Measurements from ENCODE around the gene GNAQ. TPM values are rescaled to one million over a fixed set of nuclear protein-coding genes. Genes with fewer than 3 reads are reported as not detected.

GNAQ gene
- total and polyA plus RNA-seq, 2 of the 13 experiments (the other 11 are each of a cell fraction or from before 2014, with no cell fraction given): 16.5 to 17.7 TPM

GRCh38 chr9:77838986-77839385 lies 192.6 kb downstream of the GNAQ start:
- no peaks in the 10 kb centered on the region for H3K9me3 ChIP-seq (ENCODE audit: low read length)
- CTCF ChIA-PET (ENCODE audit: low intra/inter-chr PET ratio, low total read pairs): no interaction called here
- FAIRE-seq: no peak
- intact Hi-C loops (cut with micrococcal nuclease; ENCODE audit: unreplicated experiment) (loop anchor here (2.0 kb wide), 1 partner anchor 76 kb away; no protein-coding TSS in a partner anchor), in situ Hi-C loops (cut with HindIII; ENCODE audit: extremely low pct_ligation_motif_present, low pct_unique_long_range_greater_than_20kb) (no loop called here)
- H3K4me1 ChIP-seq (ENCODE audit: insufficient read depth, low read length): peaks cover 18% of the 10 kb centered on the region
- POLR2A ChIA-PET: no interaction called here
- no peak overlapping the region for H3K4me2 ChIP-seq (ENCODE audit: low read depth, low read length)
- H3K27ac ChIP-seq (ENCODE audit: extremely low read length, insufficient read depth, low read length): no peak overlapping the region
- H3K4me3 ChIP-seq (replicated peaks in 1 of 3; ENCODE audit: insufficient read depth in 1 of 3, low read depth in 2 of 3, low read length in 3 of 3): no peak overlapping the region
- DNase-seq (ENCODE audit: low spot score): no peak
- H3K79me2 ChIP-seq (ENCODE audit: insufficient read depth, low read length): no peaks in the 10 kb centered on the region
- H4K20me1 ChIP-seq (ENCODE audit: insufficient read depth, low read length): no peaks in the 10 kb centered on the region
- TF ChIP-seq ZNF749 (CRISPR knock-in tag; IDR thresholded peaks at IDR 0.05; ENCODE audit: borderline replicate concordance): no peak
- H2AFZ ChIP-seq (ENCODE audit: low read length): no peak overlapping the region
- 86% methylated on average over 1 of the region's 1 CpG for WGBS (ENCODE audit: low lambda C conversion rate)
- no peak overlapping the region for H3K9ac ChIP-seq (ENCODE audit: insufficient read depth, low read depth, low read length)
- ATAC-seq: no peak
- H3K27me3 ChIP-seq (ENCODE audit: control insufficient read depth in 1 of 2, insufficient read depth in 2 of 2, low read length in 2 of 2): no peaks in the 10 kb centered on the region
- no peaks in the 10 kb centered on the region; a peak in 1 of 5 replicates for H3K36me3 ChIP-seq (replicated peaks in 1 of 2; ENCODE audit: control insufficient read depth in 1 of 2, insufficient read depth in 2 of 2, low read length in 2 of 2)
- BruUV-seq (replicated peaks): no TSS peak

DNA sequence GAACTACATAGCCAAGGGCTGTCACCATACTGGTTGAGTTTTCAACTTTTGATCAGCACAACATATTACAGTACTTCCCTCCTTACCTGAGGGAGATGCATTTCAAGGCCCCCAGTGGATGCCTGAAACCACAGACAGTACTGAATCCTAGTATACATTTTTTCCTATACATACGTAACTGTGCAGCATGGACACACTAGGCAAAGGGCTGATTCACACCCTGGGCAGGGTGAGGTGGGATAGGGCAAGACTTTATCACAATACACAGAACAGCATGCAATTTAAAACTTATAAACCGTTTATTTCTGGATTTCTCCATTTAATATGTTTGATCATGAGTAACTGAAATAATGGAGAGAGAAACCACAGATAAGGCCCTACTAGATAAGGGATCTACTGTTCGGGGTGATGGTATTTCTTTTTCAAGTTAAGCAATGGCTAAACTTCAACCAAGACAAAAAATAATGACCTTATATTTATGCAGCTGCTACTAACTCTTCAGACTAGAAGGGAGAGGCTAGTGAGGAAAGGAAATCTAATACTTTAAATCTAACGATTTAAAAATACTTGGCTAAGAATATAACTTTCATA lies 196.6 kb downstream of the GNAQ start:
- no TSS peak for BruUV-seq (replicated peaks)
- POLR2A ChIA-PET: no interaction called here
- Histone ChIP-seq H3K79me2 (ENCODE audit: insufficient read depth, low read length) (no peaks in the 10 kb centered on the region), H3K9me3 (ENCODE audit: low read length) (no peaks in the 10 kb centered on the region), H3K4me3 (replicated peaks in 1 of 3; ENCODE audit: insufficient read depth in 1 of 3, low read depth in 2 of 3, low read length in 3 of 3) (no peak overlapping the region), H3K4me1 (ENCODE audit: insufficient read depth, low read length) (peaks cover 8% of the 10 kb centered on the region), H3K27me3 (ENCODE audit: control insufficient read depth in 1 of 2, insufficient read depth in 2 of 2, low read length in 2 of 2) (no peaks in the 10 kb centered on the region), H3K9ac (ENCODE audit: insufficient read depth, low read depth, low read length) (no peak overlapping the region), H2AFZ (ENCODE audit: low read length) (no peak overlapping the region), H3K27ac (ENCODE audit: extremely low read length, insufficient read depth, low read length) (no peak overlapping the region), H3K4me2 (ENCODE audit: low read depth, low read length) (no peak overlapping the region), H4K20me1 (ENCODE audit: insufficient read depth, low read length) (no peaks in the 10 kb centered on the region), H3K36me3 (replicated peaks in 1 of 2; ENCODE audit: control insufficient read depth in 1 of 2, insufficient read depth in 2 of 2, low read length in 2 of 2) (no peaks in the 10 kb centered on the region)
- CTCF ChIA-PET (ENCODE audit: low intra/inter-chr PET ratio, low total read pairs): no interaction called here
- intact Hi-C loops (cut with micrococcal nuclease; ENCODE audit: unreplicated experiment) (no loop called here), in situ Hi-C loops (cut with HindIII; ENCODE audit: extremely low pct_ligation_motif_present, low pct_unique_long_range_greater_than_20kb) (no loop called here)
- FAIRE-seq (no peak), DNase-seq (ENCODE audit: low spot score) (no peak), ATAC-seq (no peak)
- WGBS (ENCODE audit: low lambda C conversion rate): 89% methylated on average over 4 of the region's 4 CpGs
- no peak for TF ChIP-seq SMAD9 (CRISPR knock-in tag; IDR thresholded peaks at IDR 0.05)
- no peak for TF ChIP-seq ZNF563 (CRISPR knock-in tag; IDR thresholded peaks at IDR 0.05)
- no peak for TF ChIP-seq ZNF543 (CRISPR knock-in tag; IDR thresholded peaks at IDR 0.05)
- TF ChIP-seq ZNF761 (CRISPR knock-in tag; conservative IDR thresholded peaks at IDR 0.05): no peak
- TF ChIP-seq ZNF674 (CRISPR knock-in tag; IDR thresholded peaks at IDR 0.05; ENCODE audit: low read depth): no peak
- TF ChIP-seq HMGXB4 (CRISPR knock-in tag; IDR thresholded peaks at IDR 0.05; ENCODE audit: borderline replicate concordance in 1 of 2, low read depth in 1 of 2): no peak
- no peak for TF ChIP-seq ESRRA (CRISPR knock-in tag; IDR thresholded peaks at IDR 0.05; ENCODE audit: low read depth)
- TF ChIP-seq ZNF570 (CRISPR knock-in tag; IDR thresholded peaks at IDR 0.05; ENCODE audit: borderline replicate concordance): no peak
- TF ChIP-seq HDAC1 (CRISPR knock-in tag; IDR thresholded peaks at IDR 0.05): no peak
- no peak for TF ChIP-seq GRHL1 (CRISPR knock-in tag; conservative IDR thresholded peaks at IDR 0.05)
- TF ChIP-seq PHB2 (IDR thresholded peaks at IDR 0.05; ENCODE audit: partially characterized antibody): no peak
- no peak for TF ChIP-seq ZNF17 (CRISPR knock-in tag; IDR thresholded peaks at IDR 0.05)
- no peak for TF ChIP-seq HNF4A (CRISPR knock-in tag; IDR thresholded peaks at IDR 0.05)
- no peak for TF ChIP-seq ZNF552 (CRISPR knock-in tag; IDR thresholded peaks at IDR 0.05; ENCODE audit: borderline replicate concordance)
- TF ChIP-seq KDM6A (CRISPR knock-in tag; IDR thresholded peaks at IDR 0.05; ENCODE audit: low read depth): no peak
- TF ChIP-seq HMG20B (CRISPR knock-in tag; conservative IDR thresholded peaks at IDR 0.05): no peak

Data from HepG2 (cell line).